Iris pigment epithelial cell (primary cell): ENCODE results near the gene SP7.
"Not testable (repeated sequence)": the region's sequence is repeated elsewhere in the genome, so short reads cannot be mapped to it uniquely, and the experiment has no call there.

Experiments
- DNase-seq: peaks from one replicate; pipeline ENCODE4 v3.0.0-alpha.2; 2011; ENCODE audit warnings: low read depth

SP7 gene

DNA sequence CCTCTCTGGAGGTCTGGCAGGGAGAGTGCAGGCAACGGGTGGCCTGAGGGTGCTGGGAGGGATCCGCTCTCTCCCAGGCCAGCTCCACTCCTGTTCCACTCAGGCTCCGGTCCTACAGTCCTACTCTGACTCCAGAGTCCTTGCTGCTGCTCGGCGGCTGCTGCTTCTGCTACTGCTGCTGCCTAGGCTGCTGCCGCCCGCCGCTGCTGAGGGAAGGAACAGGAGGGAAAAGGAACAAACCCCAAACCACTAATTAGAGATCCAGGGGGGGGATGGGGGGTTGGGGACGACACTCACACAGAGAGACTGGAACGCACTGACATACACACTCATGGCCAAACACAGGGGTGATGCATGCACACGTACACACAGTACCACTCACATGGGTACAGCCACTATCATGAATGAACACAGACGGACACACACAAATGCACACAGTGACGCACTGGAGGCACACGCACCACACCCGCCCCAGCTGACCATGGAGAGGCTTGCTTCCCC is at the start of gene SP7:
Gene SP7 (minus strand): TSS at position 174 of the 501 bp plus-strand sequence. CDS start 708 bp downstream, outside the sequence.
- no peak for DNase-seq

DNA sequence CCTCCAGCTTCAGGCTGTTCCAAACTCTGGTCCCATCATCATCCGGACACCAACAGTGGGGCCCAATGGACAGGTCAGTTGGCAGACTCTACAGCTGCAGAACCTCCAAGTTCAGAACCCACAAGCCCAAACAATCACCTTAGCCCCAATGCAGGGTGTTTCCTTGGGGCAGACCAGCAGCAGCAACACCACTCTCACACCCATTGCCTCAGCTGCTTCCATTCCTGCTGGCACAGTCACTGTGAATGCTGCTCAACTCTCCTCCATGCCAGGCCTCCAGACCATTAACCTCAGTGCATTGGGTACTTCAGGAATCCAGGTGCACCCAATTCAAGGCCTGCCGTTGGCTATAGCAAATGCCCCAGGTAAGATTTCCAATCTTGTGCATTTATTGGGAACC is 47.1 kb upstream of the SP7 start:
- no peak for DNase-seq

DNA sequence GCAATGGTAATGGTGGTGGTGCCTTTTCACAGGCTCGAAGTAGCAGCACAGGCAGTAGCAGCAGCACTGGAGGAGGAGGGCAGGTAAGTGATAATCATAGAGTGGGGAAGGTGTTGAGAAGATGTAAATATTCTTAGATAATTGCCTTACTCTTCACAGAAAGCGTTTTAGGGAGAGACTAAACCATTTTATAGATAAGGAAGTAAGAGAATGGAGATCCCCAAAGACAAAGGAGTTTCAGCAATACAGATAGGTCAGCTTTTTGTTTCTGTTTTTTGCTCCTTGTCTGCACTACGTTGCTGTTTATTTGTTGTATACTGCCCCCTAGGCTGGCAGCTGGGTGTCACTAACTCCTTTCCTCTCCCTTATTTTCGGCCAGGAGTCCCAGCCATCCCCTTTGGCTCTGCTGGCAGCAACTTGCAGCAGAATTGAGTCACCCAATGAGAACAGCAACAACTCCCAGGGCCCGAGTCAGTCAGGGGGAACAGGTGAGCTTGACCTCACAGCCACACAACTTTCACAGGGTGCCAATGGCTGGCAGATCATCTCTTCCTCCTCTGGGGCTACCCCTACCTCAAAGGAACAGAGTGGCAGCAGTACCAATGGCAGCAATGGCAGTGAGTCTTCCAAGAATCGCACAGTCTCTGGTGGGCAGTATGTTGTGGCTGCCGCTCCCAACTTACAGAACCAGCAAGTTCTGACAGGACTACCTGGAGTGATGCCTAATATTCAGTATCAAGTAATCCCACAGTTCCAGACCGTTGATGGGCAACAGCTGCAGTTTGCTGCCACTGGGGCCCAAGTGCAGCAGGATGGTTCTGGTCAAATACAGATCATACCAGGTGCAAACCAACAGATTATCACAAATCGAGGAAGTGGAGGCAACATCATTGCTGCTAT is 45.8 kb upstream of the SP7 start:
- peak; percentile 59 for DNase-seq

GRCh38 chr12:53380794-53381730 is 44.9 kb upstream of the SP7 start:
- DNase-seq: peak; percentile 71

DNA sequence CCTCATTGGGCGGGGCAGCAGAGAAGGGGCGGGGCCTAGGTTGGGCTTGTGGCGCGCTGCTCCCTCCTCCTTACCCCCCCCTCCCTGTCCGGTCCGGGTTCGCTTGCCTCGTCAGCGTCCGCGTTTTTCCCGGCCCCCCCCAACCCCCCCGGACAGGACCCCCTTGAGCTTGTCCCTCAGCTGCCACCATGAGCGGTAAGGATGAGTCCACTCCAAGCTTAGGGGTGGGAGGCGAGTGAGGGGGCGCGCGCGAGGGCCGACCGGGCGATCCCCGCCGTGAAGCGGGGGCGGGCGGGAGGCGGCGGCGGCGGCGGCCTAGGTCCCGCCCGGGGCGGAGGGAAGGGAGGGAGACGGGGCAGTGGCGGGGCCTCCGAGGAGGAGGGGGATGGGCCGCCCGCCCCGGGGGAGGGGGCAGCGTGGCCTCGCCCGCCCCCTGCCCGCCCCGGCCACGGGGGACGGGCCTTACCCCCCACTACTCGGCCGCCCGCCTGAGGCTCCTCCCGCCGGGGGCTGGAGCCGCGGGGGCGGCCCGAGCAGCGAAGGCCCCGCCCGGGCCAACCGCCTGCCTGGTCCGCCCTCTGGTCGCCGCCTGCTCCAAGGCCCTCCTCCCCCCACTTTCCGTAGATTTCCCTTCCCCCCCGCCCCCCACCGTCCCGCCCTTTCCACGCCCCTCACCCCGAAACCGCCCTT is 44.1 kb upstream of the SP7 start, which contains the start of gene SP1:
Gene SP1 (plus strand): TSS at position 73 of the 690 bp plus-strand sequence. CDS start 116 bp downstream, at position 189.
- DNase-seq: peak; percentile 95

GRCh38 chr12:53379389-53380103 is 43.4 kb upstream of the SP7 start:
- peak; percentile 100 for DNase-seq

GRCh38 chr12:53378724-53379388 is 42.7 kb upstream of the SP7 start:
- DNase-seq: no peak

- DNase-seq: no peak
These were observed 42.1 kb upstream of the SP7 start for GRCh38 chr12:53378222-53378621.

DNA sequence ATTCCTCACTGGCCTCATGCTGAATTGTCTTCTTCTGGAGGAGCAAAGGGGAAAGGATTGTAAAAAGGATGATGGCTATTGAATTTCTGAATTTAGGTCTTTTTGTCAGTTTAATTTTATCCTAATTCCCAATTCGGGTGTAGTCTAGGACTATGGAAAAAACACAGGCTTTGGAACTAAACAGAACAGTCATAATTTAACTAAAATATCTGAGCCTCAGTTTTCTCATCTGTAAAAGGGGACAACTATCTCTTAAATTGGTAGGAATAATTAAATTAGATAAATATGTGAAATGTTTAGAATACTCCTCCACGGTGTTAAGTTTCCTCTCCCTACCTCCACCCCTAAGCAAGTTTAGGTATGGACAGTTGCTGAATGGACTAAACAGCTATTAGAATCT is 40.6 kb upstream of the SP7 start:
- DNase-seq: no peak

DNA sequence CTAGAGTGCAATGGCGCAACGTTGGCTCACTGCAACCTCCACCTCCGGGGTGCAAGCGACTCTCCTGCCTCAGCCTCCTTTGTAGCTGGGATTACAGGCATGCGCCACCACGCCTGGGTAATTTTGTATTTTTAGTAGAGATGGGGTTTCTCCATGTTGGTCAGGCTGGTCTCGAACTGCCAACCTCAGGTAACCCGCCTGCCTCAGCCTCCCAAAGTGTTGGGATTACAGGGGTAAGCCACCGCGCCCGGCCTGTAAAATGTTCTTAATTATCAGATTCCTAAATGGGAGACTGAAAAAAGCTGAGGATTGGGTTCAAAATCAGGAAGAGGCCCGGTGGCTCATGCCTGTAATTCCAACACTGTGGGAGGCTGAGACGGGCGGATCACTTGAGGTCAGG is 38.1 kb upstream of the SP7 start:
- not testable (repeated sequence) for DNase-seq

GRCh38 chr12:53373554-53374133 is 37.5 kb upstream of the SP7 start:
- not testable (repeated sequence) for DNase-seq

DNA sequence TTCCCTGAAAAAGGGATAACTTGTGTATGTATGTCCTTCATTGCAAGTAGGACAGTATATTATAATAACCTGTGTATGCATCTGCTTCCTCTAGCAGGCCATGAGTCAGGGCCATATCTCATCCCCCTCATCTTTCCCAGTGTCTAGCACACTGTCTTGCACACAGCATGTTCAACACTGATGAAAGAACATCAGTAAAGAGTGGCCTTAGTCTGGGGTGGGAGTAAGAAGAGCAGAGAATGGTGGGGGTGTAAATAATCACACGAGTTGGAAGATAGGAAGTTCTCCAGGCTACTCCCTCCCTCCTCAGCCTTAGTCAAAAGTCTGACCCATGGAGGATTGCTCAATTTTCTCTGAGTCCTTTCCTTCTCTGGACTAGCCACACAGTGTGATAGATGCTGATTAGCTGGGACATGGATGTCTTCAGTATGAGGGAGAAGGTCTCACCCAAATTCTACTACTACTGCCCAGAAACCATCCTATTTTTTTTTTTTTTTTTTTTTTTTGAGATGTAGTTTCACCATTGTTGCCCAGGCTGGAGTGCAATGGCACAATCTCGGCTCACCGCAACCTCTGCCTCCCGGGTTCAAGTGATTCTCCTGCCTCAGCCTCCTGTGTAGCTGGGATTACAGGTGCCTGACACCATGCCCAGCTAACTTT is 29.2 kb upstream of the SP7 start:
- peak; percentile 65 for DNase-seq

DNA sequence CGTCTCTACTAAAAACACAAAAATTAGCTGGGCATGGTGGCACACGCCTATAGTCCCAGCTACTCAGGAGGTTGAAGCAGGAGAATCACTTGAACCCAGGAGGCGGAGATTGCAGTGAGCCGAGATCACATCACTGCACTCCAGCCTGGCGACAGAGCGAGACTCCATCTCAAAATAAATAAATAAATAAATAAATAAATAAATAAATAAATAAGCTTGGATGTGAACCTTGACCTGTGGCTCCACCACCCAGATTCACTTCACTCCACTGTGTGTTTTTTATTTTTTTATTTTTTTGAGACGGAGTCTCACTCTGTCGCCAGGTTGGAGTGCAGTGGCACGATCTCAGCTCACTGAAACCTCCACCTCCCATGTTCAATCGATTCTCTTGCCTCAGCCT is 25.5 kb upstream of the SP7 start:
- DNase-seq: not testable (repeated sequence)

- DNase-seq: no peak
These were observed 22.8 kb upstream of the SP7 start for GRCh38 chr12:53358836-53359419.

- DNase-seq: no peak
These were observed 19.0 kb upstream of the SP7 start for GRCh38 chr12:53355121-53355520.

DNA sequence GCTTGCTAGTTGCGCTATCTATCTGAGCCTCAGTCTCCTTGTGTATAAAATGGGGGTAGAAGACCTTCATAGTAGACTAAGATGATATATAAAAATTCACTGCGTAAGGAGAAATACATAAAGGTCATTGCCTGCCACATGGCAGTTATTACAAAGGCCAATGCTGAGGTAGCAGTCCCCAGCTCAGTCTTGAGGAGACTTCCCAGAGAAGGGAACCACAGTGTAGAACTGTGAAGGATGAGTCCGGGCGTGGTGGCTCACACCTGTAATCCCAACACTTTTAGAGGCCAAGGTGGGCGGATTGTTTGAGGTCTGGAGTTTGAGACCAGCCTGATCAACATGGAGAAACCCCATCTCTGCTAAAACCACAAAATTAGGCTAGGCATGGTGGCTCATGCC is 17.1 kb upstream of the SP7 start:
- no peak for DNase-seq

DNA sequence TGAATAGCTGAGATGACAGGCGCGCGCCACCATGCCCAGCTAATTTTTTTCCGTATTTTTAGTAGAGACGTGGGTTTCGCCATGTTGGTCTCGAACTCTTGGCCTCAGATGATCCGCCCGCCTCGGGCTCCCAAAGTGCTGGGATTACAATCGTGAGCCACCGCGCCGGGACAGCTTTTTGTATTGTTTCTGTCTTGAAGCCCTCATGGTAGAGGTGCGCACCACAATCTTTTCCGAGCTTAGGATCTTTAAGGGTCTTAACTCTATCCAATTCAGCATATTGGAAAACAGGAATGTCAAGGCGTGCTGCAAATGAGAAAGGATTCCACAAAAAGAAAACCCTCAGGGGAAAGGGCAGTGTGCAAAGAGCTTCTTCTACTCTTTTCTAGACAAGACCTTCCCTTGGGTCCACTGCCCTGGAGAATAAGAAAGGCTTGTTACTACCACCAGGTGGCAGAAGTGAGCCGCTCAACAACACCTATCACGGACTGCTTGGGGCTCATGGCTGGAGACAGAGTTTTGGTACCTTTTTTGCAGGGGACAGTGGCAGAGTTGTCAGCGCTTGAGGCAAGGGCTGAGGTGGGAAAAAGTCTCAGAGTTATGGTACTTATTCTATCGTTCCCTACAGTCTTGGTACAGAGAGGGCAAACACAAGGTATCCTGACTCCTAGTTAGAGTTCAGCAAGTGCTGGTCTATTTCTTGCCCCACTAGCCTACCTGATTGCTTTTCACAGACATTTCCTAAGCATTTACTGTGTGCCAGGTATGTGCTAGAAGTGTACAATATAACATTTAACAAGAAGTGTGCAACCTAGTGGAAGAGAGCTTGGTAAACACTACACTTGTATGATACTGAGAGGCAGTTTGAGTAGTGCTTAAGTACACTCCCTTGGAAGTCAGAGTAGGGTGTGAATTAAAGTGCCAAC is 16.4 kb upstream of the SP7 start:
- peak; percentile 77 for DNase-seq

DNA sequence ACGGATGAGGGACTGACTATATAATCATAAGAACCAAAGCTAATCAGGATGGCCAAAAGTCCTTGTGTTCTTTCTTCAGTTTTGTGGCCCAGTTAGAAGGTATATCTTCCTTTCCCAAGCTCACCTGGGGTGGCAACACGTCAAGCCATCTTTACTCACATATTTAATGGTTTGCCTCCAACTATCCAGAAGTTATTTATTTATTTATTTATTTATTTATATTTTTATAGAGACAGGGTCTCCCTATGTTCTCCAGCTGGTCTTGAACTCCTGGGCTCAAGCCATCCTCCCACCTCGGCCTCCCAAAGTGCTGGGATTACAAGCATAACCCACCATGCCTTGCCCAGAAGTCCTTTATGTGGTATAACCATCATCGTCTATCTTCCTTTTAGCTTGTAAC is 11.8 kb upstream of the SP7 start:
- DNase-seq: no peak
